ENCODE measurements around the gene VASN. TPM values are rescaled to one million over a fixed set of nuclear protein-coding genes. Genes with fewer than 3 reads are reported as not detected.

VASN gene
- total RNA-seq, 1 donor from 2014 or later: 37.6 TPM

- Mint-ChIP-seq H3K9me3 (no peaks in the 10 kb centered on the region), H3K36me3 (peaks cover 13% of the 10 kb centered on the region), H3K4me1 (peaks cover 5% of the 10 kb centered on the region), H3K27me3 (ENCODE audit: low read depth) (no peaks in the 10 kb centered on the region), H3K27ac (peak overlapping the region; percentile 78), H3K4me3 (no peak overlapping the region)
- TF ChIP-seq, protein P1, sequence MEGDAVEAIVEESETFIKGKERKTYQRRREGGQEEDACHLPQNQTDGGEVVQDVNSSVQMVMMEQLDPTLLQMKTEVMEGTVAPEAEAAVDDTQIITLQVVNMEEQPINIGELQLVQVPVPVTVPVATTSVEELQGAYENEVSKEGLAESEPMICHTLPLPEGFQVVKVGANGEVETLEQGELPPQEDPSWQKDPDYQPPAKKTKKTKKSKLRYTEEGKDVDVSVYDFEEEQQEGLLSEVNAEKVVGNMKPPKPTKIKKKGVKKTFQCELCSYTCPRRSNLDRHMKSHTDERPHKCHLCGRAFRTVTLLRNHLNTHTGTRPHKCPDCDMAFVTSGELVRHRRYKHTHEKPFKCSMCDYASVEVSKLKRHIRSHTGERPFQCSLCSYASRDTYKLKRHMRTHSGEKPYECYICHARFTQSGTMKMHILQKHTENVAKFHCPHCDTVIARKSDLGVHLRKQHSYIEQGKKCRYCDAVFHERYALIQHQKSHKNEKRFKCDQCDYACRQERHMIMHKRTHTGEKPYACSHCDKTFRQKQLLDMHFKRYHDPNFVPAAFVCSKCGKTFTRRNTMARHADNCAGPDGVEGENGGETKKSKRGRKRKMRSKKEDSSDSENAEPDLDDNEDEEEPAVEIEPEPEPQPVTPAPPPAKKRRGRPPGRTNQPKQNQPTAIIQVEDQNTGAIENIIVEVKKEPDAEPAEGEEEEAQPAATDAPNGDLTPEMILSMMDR (IDR thresholded peaks at IDR 0.05; ENCODE audit: unreplicated experiment): no peak
- DNase-seq (ENCODE audit: low spot score in 2 of 2, unreplicated experiment in 2 of 2): no peak
These were observed 26.4 kb upstream of the VASN start for GRCh38 chr16:4344983-4345835.

DNA sequence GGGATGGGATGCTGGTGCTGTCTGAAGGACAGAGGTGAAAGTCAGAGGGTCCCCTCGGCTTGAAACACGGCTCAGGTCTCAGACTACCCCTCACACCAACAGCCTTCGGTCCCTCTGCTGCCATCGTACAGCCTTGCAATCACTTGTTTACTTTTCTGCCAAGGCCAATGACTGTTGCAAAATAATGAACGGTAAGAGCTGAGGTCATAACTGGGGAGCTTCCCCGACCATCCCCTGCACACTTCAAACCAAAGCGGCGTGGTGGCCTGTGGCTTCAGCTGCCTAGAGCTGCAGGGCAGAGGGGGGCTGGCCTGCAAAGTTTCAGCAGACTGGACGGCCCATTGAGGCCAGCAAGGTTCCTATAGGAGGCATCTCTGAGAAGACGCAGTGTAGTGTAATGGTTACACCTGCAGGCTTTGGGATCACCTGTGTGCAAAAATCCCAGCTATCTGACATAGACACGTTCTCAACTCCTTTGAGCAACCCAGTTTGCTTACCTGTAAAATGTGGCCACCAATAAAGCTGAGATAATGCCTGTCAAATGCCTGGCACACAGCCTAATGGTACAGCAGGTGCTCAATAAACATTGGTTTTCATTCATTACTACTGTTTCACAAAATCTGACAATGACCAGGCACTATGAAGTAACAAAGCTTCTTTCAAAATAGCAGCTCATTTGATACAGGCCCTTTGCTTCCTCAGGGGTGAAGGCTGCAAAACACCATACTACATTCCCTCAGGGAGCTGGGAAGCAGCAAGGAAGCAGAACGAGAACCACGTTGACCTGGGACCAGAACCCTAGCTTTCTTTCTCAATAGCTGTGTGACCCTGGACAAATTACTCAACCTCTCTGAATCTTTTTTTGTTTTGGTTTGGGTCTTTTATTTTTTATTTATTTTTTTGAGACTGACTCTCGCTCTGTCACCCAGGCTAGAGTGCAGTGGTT, 25.5 kb upstream of the VASN start:
- DNase-seq (ENCODE audit: low spot score in 2 of 2, unreplicated experiment in 2 of 2): no peak
- H3K4me1 Mint-ChIP-seq: peaks cover 8% of the 10 kb centered on the region
- TF ChIP-seq, protein P1 (IDR thresholded peaks at IDR 0.05; ENCODE audit: unreplicated experiment): no peak
- no peaks in the 10 kb centered on the region for H3K27me3 Mint-ChIP-seq (ENCODE audit: low read depth)
- H3K36me3 Mint-ChIP-seq: peaks cover 13% of the 10 kb centered on the region
- H3K4me3 Mint-ChIP-seq: no peak overlapping the region
- no peak overlapping the region for H3K27ac Mint-ChIP-seq
- H3K9me3 Mint-ChIP-seq: no peaks in the 10 kb centered on the region

DNA sequence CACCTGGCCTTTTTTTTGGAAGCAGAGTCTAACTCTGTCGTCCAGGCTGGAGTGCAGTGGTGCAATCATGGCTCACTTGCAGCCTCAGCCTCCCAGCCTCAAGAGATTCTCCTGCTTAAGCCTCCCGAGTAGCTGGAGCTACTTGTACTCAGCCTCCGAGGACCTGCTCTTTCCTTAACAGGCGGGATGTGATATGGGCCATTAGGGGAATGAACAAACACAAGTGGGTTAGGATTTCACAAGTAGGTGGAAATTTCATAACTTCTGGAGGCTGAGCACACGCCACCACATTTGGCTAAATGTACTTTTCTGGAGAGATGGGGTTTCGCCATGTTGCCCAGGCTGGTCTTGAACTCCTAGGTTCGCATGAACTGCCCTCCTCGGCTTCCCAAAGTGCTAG, 24.6 kb upstream of the VASN start:
- no peak overlapping the region for H3K4me3 Mint-ChIP-seq

DNA sequence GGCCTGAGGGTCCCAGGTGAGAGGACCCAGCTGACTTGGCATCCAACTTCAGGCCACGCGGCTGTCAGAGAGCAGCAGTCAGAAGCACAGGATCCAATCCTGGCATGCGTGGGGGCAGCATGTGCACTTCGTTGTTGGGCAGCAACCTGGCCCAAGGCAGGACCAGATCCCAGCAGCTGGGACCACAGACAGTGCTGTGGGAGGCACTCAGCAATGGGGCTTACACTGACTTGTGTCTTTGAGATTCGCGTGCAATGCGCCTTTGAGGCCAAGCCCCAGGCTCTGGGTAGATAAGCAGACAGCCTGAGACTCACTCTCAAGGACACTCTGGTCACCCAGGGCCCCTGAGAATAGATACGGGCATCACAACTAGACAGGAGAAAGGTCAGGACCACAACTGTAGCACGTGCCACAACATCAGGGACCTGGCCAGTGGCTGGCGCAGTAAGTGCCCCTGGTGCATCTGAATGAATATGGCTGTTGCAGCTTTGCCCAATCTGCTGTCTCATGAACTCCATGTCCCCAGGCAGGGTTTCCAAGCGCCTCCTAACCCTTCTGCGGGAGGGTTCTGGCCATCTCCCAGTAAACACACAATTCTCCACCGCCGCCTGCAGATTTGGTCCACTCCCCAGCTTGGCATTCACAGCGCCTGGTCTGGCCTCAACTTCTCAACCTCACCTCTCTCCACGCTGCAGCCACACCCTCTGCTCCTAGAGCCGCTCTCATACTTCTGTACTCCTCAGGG, 23.7 kb upstream of the VASN start:
- Mint-ChIP-seq H3K4me1 (peaks cover 15% of the 10 kb centered on the region), H3K27me3 (ENCODE audit: low read depth) (no peaks in the 10 kb centered on the region), H3K27ac (peak overlapping the region; percentile 7), H3K9me3 (no peaks in the 10 kb centered on the region), H3K4me3 (peak overlapping the region; percentile 13), H3K36me3 (peaks cover 13% of the 10 kb centered on the region)
- DNase-seq (ENCODE audit: low spot score in 2 of 2, unreplicated experiment in 2 of 2): no peak
- TF ChIP-seq, protein P1 (IDR thresholded peaks at IDR 0.05; ENCODE audit: unreplicated experiment): no peak

More for the DNA sequence above, 24.6 kb upstream of the VASN start:
- Mint-ChIP-seq H3K27ac (no peak overlapping the region), H3K9me3 (no peaks in the 10 kb centered on the region), H3K27me3 (ENCODE audit: low read depth) (no peaks in the 10 kb centered on the region), H3K36me3 (peaks cover 13% of the 10 kb centered on the region), H3K4me1 (peaks cover 15% of the 10 kb centered on the region)
- TF ChIP-seq, protein P1 (IDR thresholded peaks at IDR 0.05; ENCODE audit: unreplicated experiment): no peak
- DNase-seq (ENCODE audit: low spot score in 2 of 2, unreplicated experiment in 2 of 2): no peak

DNA sequence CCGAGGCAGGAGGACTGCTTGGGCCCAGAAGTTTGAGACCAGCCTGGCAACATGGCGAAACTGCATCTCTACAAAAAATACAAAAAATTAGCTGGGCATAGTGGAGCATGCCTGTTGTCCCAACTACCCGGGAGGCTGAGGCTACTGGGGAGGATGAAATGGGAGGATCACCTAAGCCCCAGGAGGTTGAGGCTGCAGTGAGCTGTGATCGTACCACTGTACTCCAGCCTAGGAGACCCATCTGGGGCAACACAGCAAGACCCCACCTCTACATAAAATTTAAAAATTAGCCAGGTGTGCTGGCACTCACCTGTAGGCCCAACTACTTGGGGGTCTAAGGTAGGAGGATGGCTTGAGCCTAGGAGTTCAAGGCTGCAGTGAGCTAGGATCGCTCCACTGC, 22.3 kb upstream of the VASN start:
- DNase-seq (ENCODE audit: low spot score in 2 of 2, unreplicated experiment in 2 of 2): no peak
- peaks cover 15% of the 10 kb centered on the region for H3K4me1 Mint-ChIP-seq
- peaks cover 7% of the 10 kb centered on the region for H3K36me3 Mint-ChIP-seq
- no peaks in the 10 kb centered on the region for H3K9me3 Mint-ChIP-seq
- H3K27me3 Mint-ChIP-seq (ENCODE audit: low read depth): no peaks in the 10 kb centered on the region
- H3K4me3 Mint-ChIP-seq: no peak overlapping the region
- no peak overlapping the region for H3K27ac Mint-ChIP-seq
- TF ChIP-seq, protein P1 (IDR thresholded peaks at IDR 0.05; ENCODE audit: unreplicated experiment): no peak
